ENCODE results near the gene SPATC1L.

- TF ChIP-seq CTCF (IDR thresholded peaks at IDR 0.05) (no peak), POLR2AphosphoS5 (IDR thresholded peaks at IDR 0.05) (no peak), EP300 (IDR thresholded peaks at IDR 0.05) (no peak), POLR2A (IDR thresholded peaks at IDR 0.05; ENCODE audit: low read depth) (no peak)
Measured at GRCh38 chr21:46118316-46119143, 65.7 kb downstream of the SPATC1L start.
